GM18870 (cell line): ENCODE measurements around the gene FAM174B.
"Not testable (repeated sequence)": the region's sequence is repeated elsewhere in the genome, so short reads cannot be mapped to it uniquely, and the experiment has no call there.

Source experiments
- ATAC-seq: cut with Tn5 transposase; IDR thresholded peaks from one replicate; pipeline ENCODE4 v1.9.1; 2021; ENCODE audit warnings: moderate library complexity; ENCODE audit not compliant: unreplicated experiment

The FAM174B gene

DNA sequence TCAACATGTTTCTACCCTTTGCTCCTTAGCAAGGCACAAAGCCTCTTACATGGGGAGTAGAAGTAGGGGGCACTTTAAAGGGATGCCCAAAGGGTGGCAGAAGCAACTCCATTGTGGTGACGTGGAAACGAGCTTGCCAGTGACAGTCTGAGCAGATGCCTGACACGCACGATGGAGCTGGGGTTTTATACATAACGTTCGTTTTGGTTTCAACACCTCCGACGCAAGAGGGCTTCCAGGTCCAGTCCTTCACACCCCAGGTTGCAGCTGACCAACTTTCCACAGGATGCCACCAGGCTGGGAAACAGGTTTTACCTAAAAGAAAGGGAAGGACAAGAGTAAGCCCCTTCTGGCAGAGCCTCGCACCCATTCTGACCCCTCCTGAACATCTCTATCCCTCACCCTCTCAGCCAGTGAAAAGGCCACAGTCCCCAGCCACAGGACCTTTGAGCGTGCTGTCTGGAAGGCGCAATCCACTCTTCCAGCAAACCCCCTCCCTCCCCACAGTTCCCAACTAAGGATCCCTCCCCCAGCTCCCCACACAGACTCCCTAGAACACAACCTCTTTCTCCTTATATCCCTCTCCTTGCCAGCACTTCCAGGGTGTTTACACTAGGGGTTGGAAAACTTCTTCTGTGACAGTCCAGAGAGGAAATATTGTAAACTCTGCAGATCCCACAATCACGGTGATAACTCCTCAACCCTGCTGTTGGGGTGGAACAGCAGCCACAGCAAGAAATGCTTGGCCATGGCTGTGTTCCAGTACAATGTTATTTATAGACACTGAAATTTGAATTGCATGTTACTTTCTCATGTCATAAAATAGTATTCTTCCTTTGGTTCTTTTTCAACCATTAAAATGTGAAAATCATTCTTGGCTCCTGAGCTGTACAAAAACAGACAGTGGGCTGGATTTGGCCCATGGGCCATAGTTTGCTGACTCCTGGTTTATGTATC is 36.2 kb downstream of the FAM174B start:
- ATAC-seq: no peak

- ATAC-seq: no peak
Measured at GRCh38 chr15:92617549-92618520, 37.7 kb downstream of the FAM174B start.

GRCh38 chr15:92616621-92617548 is 38.7 kb downstream of the FAM174B start:
- ATAC-seq: no peak

DNA sequence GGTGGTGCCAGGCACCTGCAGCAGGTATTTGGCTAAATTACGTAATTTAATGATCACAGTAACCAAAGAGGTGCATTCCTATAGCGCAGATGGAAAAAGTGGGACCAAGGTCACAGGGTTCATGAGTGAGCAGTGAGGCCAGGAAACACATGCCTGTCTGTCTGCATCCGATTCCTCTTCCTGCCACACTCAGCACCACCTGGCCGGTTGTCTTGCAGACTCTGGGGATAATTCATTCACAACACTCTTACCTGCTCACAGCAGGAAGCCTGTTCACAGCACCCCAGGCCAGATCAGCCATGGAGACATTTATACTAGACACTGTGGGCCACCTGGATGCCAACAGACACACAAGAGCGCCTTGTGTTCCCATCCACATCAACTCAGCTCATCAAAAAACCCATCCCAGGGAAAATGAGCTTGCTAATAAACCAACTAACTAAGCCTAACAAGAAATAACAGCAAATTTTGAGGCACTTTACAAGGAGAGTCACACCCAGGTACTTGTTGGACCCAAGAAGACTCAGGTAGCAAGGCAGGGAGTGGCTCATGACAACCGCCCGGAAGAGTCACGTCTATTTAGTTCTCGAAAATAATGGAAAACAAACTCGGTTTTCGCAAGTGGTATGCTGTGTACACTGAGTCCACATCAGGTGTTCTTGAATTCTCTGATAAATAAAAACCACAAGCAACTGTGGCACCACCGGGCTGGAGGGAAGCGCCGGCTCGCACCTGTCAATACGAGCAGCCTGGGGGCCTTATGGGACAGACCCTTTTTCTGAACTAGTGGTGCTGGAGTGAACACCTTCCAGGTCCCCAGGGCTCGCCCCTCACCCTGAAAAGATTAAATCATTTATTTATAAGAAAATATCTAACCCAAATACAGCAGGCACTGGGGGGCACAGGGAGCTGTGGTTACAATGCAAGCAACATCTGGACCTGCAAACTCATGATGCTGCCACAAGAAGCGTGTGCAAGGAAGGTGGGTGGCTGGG is 40.5 kb downstream of the FAM174B start:
- no peak for ATAC-seq

DNA sequence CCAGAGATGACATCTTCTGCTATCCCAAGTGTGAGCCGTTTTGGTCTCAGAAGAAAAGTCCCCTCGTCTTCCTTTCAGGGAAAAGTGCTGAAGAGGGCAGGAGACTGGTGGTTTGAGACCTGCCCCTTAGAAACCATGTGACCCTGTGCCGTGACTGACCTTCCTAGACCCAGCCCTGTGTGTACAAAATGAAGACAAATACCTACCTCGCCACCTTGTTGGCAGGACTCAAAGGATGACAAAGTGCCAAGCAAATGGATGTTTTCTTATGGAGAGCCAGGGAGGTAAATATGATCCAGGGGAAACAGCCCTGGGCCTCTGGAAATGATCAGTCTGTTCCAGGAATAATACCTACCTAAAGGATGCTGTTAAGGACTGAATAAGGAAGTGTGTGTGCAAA is 41.3 kb downstream of the FAM174B start:
- no peak for ATAC-seq

- ATAC-seq: no peak
Measured at GRCh38 chr15:92613841-92614240, 41.7 kb downstream of the FAM174B start.

DNA sequence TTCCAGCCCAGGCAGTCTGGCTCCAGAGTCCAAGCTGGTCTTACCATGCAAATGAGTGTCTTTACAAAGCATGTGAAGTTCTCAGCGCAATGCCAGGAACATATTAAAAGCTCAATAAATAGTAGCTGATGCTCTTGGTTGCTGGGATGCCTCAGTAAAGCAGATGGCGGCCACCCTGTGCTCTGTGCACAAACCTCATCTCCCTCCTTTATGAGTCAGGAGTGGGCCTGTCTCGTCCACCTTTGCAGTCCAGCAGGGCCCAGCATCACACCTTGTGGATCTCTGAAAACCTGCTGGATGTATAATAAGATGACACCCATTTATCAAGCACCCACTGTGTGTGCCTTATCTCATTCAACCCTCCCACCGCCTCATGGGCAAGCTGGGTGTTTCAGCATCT is 42.7 kb downstream of the FAM174B start:
- ATAC-seq: no peak

DNA sequence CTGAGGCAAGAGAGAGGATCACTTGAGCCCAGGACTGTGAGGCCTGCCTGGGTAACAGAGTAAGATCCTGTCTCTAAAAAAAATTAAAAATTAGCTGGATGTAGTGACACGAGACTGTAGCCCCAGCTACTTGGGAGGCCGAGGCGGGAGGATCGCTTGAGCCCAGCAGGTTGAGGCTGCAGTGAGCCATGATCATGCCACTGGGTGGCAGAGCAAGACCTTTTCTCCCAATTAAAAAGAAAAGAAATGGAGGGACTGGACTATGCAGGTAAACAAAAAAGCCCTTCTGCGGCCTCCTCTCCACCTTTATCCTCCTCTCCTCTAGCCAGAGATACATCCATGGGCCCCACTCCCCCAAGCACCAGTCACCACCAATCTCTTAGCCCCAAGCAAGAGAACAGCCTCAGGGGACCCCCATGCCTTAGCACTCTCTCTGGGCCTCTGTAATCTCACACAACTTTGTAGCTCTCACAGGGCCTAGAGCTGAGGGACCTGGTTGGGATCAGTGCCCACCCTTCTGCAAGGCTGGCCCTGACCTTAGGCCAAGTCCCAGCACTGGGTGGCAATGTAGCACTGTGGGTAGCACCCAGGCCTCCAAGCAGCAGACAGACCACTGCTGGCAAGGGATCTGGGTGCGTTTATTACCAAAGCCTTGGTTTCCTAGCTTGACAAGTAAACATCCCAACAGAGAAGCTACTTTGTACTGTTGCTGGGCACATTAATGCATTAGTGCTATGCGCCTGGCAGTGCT is 43.4 kb downstream of the FAM174B start:
- no peak for ATAC-seq

- no peak for ATAC-seq
Measured at GRCh38 chr15:92611150-92611549, 44.4 kb downstream of the FAM174B start.

- no peak for ATAC-seq
Measured at GRCh38 chr15:92610101-92610520, 45.5 kb downstream of the FAM174B start.

- no peak for ATAC-seq
Measured at GRCh38 chr15:92608866-92609700, 46.5 kb downstream of the FAM174B start.

DNA sequence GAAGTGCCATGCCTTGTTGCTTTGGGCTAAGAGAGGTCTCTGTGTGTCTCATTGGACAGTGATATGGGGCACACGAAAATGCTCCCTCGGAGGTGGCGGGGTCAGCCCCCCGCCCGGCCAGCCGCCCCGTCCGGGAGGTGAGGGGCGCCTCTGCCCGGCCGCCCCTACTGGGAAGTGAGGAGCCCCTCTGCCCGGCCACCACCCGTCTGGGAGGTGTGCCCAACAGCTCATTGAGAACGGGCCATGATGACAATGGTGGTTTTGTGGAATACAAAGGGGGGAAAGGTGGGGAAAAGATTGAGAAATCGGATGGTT is 48.8 kb downstream of the FAM174B start:
- not testable (repeated sequence) for ATAC-seq

DNA sequence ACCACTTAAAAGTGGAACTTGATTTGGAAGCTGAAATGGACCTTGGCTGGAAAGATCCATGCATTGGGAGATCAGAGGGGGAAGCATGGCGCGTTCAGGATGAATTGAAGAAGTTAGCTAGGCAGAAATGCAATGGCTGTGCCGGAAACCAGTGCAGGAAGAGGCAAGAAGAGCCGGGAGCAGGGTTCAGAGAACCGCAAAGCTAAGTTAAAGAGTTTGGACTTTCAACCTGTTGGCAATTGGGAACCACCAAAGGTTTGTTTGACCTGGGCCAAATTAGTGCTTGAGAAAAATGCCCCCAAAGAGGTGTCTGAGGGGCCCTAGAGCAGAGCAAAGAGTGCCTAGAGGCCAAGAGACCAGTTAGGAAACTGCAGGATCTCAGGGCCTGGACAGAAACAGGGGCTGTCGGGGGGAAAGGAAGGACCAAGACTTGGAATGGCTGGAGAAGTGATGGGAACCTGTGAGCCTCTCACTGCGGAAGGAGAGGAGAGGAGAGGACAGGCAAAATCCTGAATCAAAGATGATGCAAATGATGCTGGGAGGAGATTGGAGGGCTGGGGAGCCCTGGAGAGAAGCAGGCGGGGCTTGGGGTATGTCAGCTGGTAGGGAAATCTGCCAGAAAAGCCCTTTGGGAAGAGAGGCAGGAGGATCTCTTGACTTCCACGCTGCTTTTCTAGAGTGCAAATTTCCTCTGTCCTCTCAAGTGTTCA is 49.3 kb downstream of the FAM174B start:
- ATAC-seq: no peak

DNA sequence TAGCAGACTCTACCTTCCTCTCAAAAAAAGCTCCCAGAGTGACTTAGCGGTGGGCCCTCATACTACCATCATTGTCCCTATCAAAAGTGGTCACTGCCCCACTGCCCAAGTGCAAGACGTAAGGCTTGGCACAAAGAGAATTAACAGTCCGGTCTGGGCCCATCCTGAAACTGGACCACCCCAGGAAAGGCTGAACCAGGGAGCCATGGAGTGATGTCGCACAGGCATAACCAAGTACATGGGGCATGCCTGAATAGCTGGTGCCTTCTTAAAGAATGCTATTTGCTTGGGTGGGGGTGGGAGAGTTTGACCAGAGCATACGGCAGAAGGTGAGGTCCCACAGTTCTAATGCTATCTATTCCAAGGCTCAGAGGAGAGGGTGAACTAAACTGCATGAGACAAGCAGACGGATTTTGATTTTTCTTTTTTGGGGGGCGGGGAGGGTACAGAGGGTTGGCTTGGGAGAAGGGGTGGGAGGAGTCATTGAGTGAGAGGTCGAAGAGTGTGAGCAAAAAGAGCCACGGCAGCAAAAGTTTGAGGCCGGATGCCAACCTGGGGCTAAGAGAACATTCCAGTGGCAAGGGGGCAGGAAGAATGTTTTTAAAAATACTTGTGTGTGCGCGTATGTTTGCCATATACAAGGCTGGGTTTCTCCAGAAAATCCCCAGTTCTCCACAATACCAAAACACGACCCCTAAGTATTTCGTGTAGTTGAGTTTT is 50.2 kb downstream of the FAM174B start:
- ATAC-seq: no peak

DNA sequence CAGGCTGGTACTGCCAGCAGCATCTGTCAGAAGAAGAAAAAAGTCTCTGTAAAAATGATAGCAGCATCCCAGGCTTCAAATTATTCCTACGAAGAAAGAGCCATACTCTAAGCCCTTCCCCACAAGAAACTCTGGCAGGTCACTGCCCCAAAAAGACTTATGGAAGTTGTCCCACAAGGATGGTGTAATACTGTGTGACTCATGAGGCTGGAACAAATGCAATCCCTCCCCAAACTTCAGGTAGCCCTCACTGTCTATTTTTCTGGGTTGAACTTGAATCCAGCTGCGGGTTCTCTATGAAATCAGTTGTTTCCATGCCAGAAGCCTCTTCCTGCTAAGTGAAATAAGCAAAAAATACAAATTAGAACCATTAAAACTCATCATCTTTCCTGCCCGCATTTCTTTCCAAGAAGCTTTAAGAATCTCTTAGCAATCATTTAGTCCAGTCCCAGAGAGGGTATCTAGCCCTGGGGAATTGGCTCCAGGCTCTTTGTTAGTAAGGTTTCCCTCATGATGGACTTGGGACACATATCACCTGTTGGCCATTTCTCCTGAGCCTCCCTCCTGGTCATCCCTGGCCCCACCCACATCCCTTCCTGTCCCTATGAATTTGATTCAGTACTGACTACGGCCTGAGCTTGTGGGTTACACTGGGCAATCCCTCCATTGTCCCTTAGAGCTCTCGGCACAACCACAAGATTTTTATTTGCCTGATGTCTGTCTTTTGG is 51.7 kb downstream of the FAM174B start:
- ATAC-seq: no peak

DNA sequence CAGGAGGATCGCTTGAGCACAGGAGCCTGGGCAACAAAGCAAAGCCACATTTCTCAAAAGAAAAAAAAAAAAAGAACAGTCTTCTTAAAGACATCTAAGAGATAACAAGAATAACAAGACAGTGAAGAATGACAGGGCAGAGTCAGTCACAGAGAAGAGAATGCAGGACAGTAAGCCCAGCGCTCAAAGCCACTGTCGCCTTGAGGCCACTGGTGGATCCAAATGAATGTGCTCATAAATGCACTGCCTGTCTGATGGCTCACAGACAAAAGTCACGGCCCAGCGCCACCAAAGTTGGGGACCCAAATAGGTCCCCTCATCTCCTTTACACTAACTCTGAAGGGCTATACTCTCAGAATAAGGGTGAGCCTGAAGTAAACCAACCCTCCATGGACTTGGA is 52.3 kb downstream of the FAM174B start:
- no peak for ATAC-seq
